Breast epithelium (tissue), 3 donors: Measurements from ENCODE around the gene ESYT2.

Source experiments
- CTCF ChIP-seq, 3 donors: fragments of 450-650 bp; IDR thresholded peaks; one replicate each; pipeline ENCODE4 v1.5.1; 2016 to 2017; ENCODE audit warnings: antibody characterized with exemption in 3 of 3, mild to moderate bottlenecking in 3 of 3, moderate library complexity in 3 of 3
- POLR2A ChIP-seq: fragments of 450-650 bp; IDR thresholded peaks from one replicate; pipeline ENCODE4 v1.6.1; 2016; ENCODE audit warnings: antibody characterized with exemption, mild to moderate bottlenecking, moderate library complexity
- POLR2AphosphoS5 ChIP-seq, 3 donors: sonication (generic); formaldehyde crosslinking; IDR thresholded peaks; one replicate each; pipeline ENCODE4 v1.6.1; 2017; ENCODE audit warnings: antibody characterized with exemption in 3 of 3

GRCh38 chr7:158812684-158813083, 16.6 kb downstream of the ESYT2 start:
- no peak for TF ChIP-seq CTCF (IDR thresholded peaks at IDR 0.05)
- TF ChIP-seq POLR2A, result no peak
- no peak for TF ChIP-seq POLR2AphosphoS5 (IDR thresholded peaks at IDR 0.05)
